ENCODE results near the gene GPATCH1. TPM values are rescaled to one million over a fixed set of nuclear protein-coding genes. Genes with fewer than 3 reads are reported as not detected.

The GPATCH1 gene
- total and polyA plus RNA-seq, 2 of the 13 experiments (the other 11 are each of a cell fraction or from before 2014, with no cell fraction given): 6.8 to 6.9 TPM

GRCh38 chr19:33062902-33063301 is 18.1 kb upstream of the GPATCH1 start:
- Histone ChIP-seq H3K27ac (ENCODE audit: extremely low read length, insufficient read depth, low read length) (no peak overlapping the region), H3K36me3 (replicated peaks in 1 of 2; ENCODE audit: control insufficient read depth in 1 of 2, insufficient read depth in 2 of 2, low read length in 2 of 2) (peaks cover 0 to 2% of the 10 kb centered on the region in 2 experiments; a peak in 2 of 5 replicates), H3K4me3 (replicated peaks in 1 of 3; ENCODE audit: insufficient read depth in 1 of 3, low read depth in 2 of 3, low read length in 3 of 3) (peak overlapping the region; percentile 82 to 96 (median 96)), H3K79me2 (ENCODE audit: insufficient read depth, low read length) (peaks cover 58% of the 10 kb centered on the region), H4K20me1 (ENCODE audit: insufficient read depth, low read length) (peaks cover 44% of the 10 kb centered on the region), H3K4me2 (ENCODE audit: low read depth, low read length) (peak overlapping the region; percentile 91), H3K9me3 (ENCODE audit: low read length) (no peaks in the 10 kb centered on the region), H3K27me3 (ENCODE audit: control insufficient read depth in 1 of 2, insufficient read depth in 2 of 2, low read length in 2 of 2) (no peaks in the 10 kb centered on the region), H3K9ac (ENCODE audit: insufficient read depth, low read depth, low read length) (peak overlapping the region; percentile 88), H2AFZ (ENCODE audit: low read length) (no peak overlapping the region), H3K4me1 (ENCODE audit: insufficient read depth, low read length) (peaks cover 59% of the 10 kb centered on the region)
- intact Hi-C loops (cut with micrococcal nuclease; ENCODE audit: unreplicated experiment) (loop anchor here (10.0 kb wide), 1 partner anchor 88 kb away; the partner anchor contains the start of genes CEP89 and FAAP24), in situ Hi-C loops (cut with HindIII; ENCODE audit: extremely low pct_ligation_motif_present, low pct_unique_long_range_greater_than_20kb) (no loop called here)
- ATAC-seq: no peak
- ChIA-PET POLR2A (interaction anchor here (1.1 to 4.5 kb wide), 2 partner anchors 11 to 21 kb away, joined by 3 to 28 read pairs; no protein-coding TSS in a partner anchor), CTCF (ENCODE audit: low intra/inter-chr PET ratio, low total read pairs) (no interaction called here)
- no peak for FAIRE-seq
- BruUV-seq (replicated peaks): TSS peak; percentile 71
- 35% methylated on average over 4 of the region's 5 CpGs for WGBS (ENCODE audit: low lambda C conversion rate)
- DNase-seq (ENCODE audit: low spot score): no peak
- no peak for TF ChIP-seq REPIN1 (CRISPR knock-in tag; IDR thresholded peaks at IDR 0.05; ENCODE audit: borderline replicate concordance, low read depth)
- TF ChIP-seq KLF16 (CRISPR knock-in tag; IDR thresholded peaks at IDR 0.05): no peak
- TF ChIP-seq ATM (IDR thresholded peaks at IDR 0.05; ENCODE audit: borderline replicate concordance): no peak
- TF ChIP-seq ZNF687 (CRISPR knock-in tag; IDR thresholded peaks at IDR 0.05): 0 out of 2 replicates have a peak, but pooled peaks have one; percentile 15
- TF ChIP-seq SRSF4 (IDR thresholded peaks at IDR 0.05; ENCODE audit: low read depth, low read length, poor library complexity, severe bottlenecking): no peak
- TF ChIP-seq ZNF646 (CRISPR knock-in tag; IDR thresholded peaks at IDR 0.05): no peak
- no peak for TF ChIP-seq ZBTB4 (CRISPR knock-in tag; IDR thresholded peaks at IDR 0.05; ENCODE audit: borderline replicate concordance)
- TF ChIP-seq ZFP1 (CRISPR knock-in tag; IDR thresholded peaks at IDR 0.05): no peak
- TF ChIP-seq MLX (CRISPR knock-in tag; IDR thresholded peaks at IDR 0.05): no peak
